ENCODE results near the gene SURF4. TPM values are rescaled to one million over a fixed set of nuclear protein-coding genes. Genes with fewer than 3 reads are reported as not detected.
"Not testable (repeated sequence)": the region's sequence is repeated elsewhere in the genome, so short reads cannot be mapped to it uniquely, and the experiment has no call there.

The SURF4 gene
- total and polyA plus RNA-seq, 2 experiments from 2014 or later: 354 to 360 TPM

GRCh38 chr9:133327834-133328484, 47.9 kb downstream of the SURF4 start:
- no peaks in the 10 kb centered on the region for H4K20me1 ChIP-seq (ENCODE audit: insufficient read depth, poor library complexity, severe bottlenecking)
- no peak overlapping the region for H3K27ac ChIP-seq

GRCh38 chr9:133327021-133327420, 48.8 kb downstream of the SURF4 start:
- not testable (repeated sequence) for H3K4me2 ChIP-seq; H3K36me3 ChIP-seq (replicated peaks; ENCODE audit: insufficient read depth, low read depth); H3K4me3 ChIP-seq; H4K20me1 ChIP-seq (ENCODE audit: insufficient read depth, poor library complexity, severe bottlenecking); H3K9me2 ChIP-seq (replicated peaks; ENCODE audit: insufficient read depth); H3K27ac ChIP-seq; H3K79me2 ChIP-seq; H3K27me3 ChIP-seq; H2AFZ ChIP-seq; H3K4me1 ChIP-seq (ENCODE audit: insufficient read depth); H3K9me3 ChIP-seq (ENCODE audit: low read depth); DNase-seq (ENCODE audit: low spot score)
- 93% methylated on average over 6 of the region's 6 CpGs for WGBS (ENCODE audit: low lambda C conversion rate, missing lambda C conversion rate)

More at GRCh38 chr9:133327834-133328484, 47.9 kb downstream of the SURF4 start:
- no peak for DNase-seq (ENCODE audit: low spot score)
- no peaks in the 10 kb centered on the region for H3K9me2 ChIP-seq (replicated peaks; ENCODE audit: insufficient read depth)
- H3K79me2 ChIP-seq: peaks cover 2% of the 10 kb centered on the region
- H3K4me3 ChIP-seq: no peak overlapping the region
- H3K4me2 ChIP-seq: no peak overlapping the region
- no peaks in the 10 kb centered on the region for H3K4me1 ChIP-seq (ENCODE audit: insufficient read depth)
- 89% methylated on average over 10 of the region's 10 CpGs for WGBS (ENCODE audit: low lambda C conversion rate, missing lambda C conversion rate)
- H3K27me3 ChIP-seq: no peaks in the 10 kb centered on the region
- no peaks in the 10 kb centered on the region for H3K9me3 ChIP-seq (ENCODE audit: low read depth)
- no peak for TF ChIP-seq CTCF (IDR thresholded peaks at IDR 0.05; ENCODE audit: poor library complexity)
- no peak for TF ChIP-seq EZH2 (IDR thresholded peaks at IDR 0.05; ENCODE audit: borderline replicate concordance)
- no peak for TF ChIP-seq EZH2phosphoT487 (IDR thresholded peaks at IDR 0.05; ENCODE audit: low read depth, severe bottlenecking, unreplicated experiment)
- H3K36me3 ChIP-seq (replicated peaks; ENCODE audit: insufficient read depth, low read depth): no peaks in the 10 kb centered on the region
- H2AFZ ChIP-seq: no peak overlapping the region

GRCh38 chr9:133323991-133324703, 51.7 kb downstream of the SURF4 start:
- Histone ChIP-seq H3K27me3 (no peaks in the 10 kb centered on the region), H4K20me1 (ENCODE audit: insufficient read depth, poor library complexity, severe bottlenecking) (no peaks in the 10 kb centered on the region), H3K79me2 (no peaks in the 10 kb centered on the region), H3K36me3 (replicated peaks; ENCODE audit: insufficient read depth, low read depth) (no peaks in the 10 kb centered on the region), H3K4me2 (no peak overlapping the region), H3K4me1 (ENCODE audit: insufficient read depth) (no peaks in the 10 kb centered on the region), H3K9me3 (ENCODE audit: low read depth) (no peaks in the 10 kb centered on the region), H3K9me2 (replicated peaks; ENCODE audit: insufficient read depth) (no peaks in the 10 kb centered on the region), H2AFZ (no peak overlapping the region), H3K27ac (no peak overlapping the region), H3K4me3 (no peak overlapping the region)
- WGBS (ENCODE audit: low lambda C conversion rate, missing lambda C conversion rate): 94% methylated on average over 13 of the region's 13 CpGs
- TF ChIP-seq EZH2 (IDR thresholded peaks at IDR 0.05; ENCODE audit: borderline replicate concordance) (no peak), EZH2phosphoT487 (IDR thresholded peaks at IDR 0.05; ENCODE audit: low read depth, severe bottlenecking, unreplicated experiment) (no peak), CTCF (IDR thresholded peaks at IDR 0.05; ENCODE audit: poor library complexity) (no peak)
- no peak for DNase-seq (ENCODE audit: low spot score)

GRCh38 chr9:133323211-133323610, 52.6 kb downstream of the SURF4 start:
- no peaks in the 10 kb centered on the region for H3K9me3 ChIP-seq (ENCODE audit: low read depth)
- no peak overlapping the region for H3K4me3 ChIP-seq
- H3K27ac ChIP-seq: no peak overlapping the region
- no peaks in the 10 kb centered on the region for H4K20me1 ChIP-seq (ENCODE audit: insufficient read depth, poor library complexity, severe bottlenecking)
- H3K4me1 ChIP-seq (ENCODE audit: insufficient read depth): no peaks in the 10 kb centered on the region
- WGBS (ENCODE audit: low lambda C conversion rate, missing lambda C conversion rate): 92% methylated on average over 10 of the region's 10 CpGs
- no peaks in the 10 kb centered on the region for H3K27me3 ChIP-seq
- no peaks in the 10 kb centered on the region for H3K9me2 ChIP-seq (replicated peaks; ENCODE audit: insufficient read depth)
- H2AFZ ChIP-seq: no peak overlapping the region
- no peak for DNase-seq (ENCODE audit: low spot score)
- no peaks in the 10 kb centered on the region for H3K36me3 ChIP-seq (replicated peaks; ENCODE audit: insufficient read depth, low read depth)
- no peak overlapping the region for H3K4me2 ChIP-seq
- H3K79me2 ChIP-seq: no peaks in the 10 kb centered on the region
- TF ChIP-seq CTCF (IDR thresholded peaks at IDR 0.05; ENCODE audit: poor library complexity) (no peak), EZH2 (IDR thresholded peaks at IDR 0.05; ENCODE audit: borderline replicate concordance) (no peak), EZH2phosphoT487 (IDR thresholded peaks at IDR 0.05; ENCODE audit: low read depth, severe bottlenecking, unreplicated experiment) (no peak)

All from hepatocyte (in vitro differentiated cells).